GM12864 (cell line): ENCODE results near the gene MTG2.

Experiments
- DNase-seq: peaks from one replicate; pipeline ENCODE4 v3.0.0-alpha.2; 2011; ENCODE audit warnings: low read depth
- H3K4me3 ChIP-seq: 2 replicates; pipeline ENCODE4 v1.5.1; 2011; ENCODE audit warnings: mild to moderate bottlenecking, low read depth, low read length, control low read depth
- CTCF ChIP-seq: IDR thresholded peaks from 2 replicates; pipeline ENCODE4 v1.5.1; 2011; ENCODE audit warnings: low read depth, mild to moderate bottlenecking, moderate library complexity, low read length, control low read depth, inconsistent platforms; ENCODE audit errors: missing control alignments

Gene MTG2

GRCh38 chr20:62252342-62252966 lies 69.6 kb downstream of the MTG2 start:
- TF ChIP-seq CTCF: no peak
- DNase-seq: no peak
- H3K4me3 ChIP-seq: no peak overlapping the region
